ENCODE results near the gene ASB10.

DNA sequence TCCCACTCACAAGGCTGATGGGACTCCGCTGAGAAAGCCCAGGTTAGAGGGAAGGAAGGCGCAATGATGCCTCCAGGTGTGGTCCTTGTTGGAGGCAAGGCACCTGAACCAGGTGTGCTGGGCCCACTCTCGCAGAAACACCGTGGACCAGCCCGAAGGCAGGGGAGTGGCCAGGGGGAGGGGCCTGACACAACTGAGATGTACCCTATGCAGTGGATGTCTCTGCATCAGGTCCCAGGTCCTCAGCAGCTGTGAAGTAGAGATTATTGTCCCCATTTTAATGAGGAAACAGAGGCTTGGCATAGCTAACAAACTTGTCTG is 51.6 kb downstream of the ASB10 start:
- TF ChIP-seq RCOR1 (IDR thresholded peaks at IDR 0.05; ENCODE audit: insufficient replicate concordance, low read length) (no peak), POLR2A (IDR thresholded peaks at IDR 0.05; ENCODE audit: low read depth, low read length) (no peak), MAFK (IDR thresholded peaks at IDR 0.05; ENCODE audit: low read depth, low read length) (no peak)
- TF ChIP-seq, protein P1, sequence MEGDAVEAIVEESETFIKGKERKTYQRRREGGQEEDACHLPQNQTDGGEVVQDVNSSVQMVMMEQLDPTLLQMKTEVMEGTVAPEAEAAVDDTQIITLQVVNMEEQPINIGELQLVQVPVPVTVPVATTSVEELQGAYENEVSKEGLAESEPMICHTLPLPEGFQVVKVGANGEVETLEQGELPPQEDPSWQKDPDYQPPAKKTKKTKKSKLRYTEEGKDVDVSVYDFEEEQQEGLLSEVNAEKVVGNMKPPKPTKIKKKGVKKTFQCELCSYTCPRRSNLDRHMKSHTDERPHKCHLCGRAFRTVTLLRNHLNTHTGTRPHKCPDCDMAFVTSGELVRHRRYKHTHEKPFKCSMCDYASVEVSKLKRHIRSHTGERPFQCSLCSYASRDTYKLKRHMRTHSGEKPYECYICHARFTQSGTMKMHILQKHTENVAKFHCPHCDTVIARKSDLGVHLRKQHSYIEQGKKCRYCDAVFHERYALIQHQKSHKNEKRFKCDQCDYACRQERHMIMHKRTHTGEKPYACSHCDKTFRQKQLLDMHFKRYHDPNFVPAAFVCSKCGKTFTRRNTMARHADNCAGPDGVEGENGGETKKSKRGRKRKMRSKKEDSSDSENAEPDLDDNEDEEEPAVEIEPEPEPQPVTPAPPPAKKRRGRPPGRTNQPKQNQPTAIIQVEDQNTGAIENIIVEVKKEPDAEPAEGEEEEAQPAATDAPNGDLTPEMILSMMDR (conservative IDR thresholded peaks at IDR 0.05; ENCODE audit: low read depth, low read length) = no peak

Data from IMR-90 (cell line).